Activated CD4-positive, CD25-positive, alpha-beta regulatory T cell treated with anti-CD3 and anti-CD28 coated beads, Interleukin-2, amount 50 U/mL, for 16 hours (primary cell): ENCODE data around the gene UBE2U.
A peak's percentile ranks its signal among the peaks of the same experiment; 100 is the strongest.
"Not testable (repeated sequence)": the region's sequence is repeated elsewhere in the genome, so short reads cannot be mapped to it uniquely, and the experiment has no call there.

Source experiments
- DNase-seq: peaks from one replicate; pipeline ENCODE4 v3.0.0-alpha.2; 2020; ENCODE audit warnings: low read depth, low spot score

UBE2U gene

GRCh38 chr1:64239519-64239918 lies 36.1 kb downstream of the UBE2U start:
- DNase-seq = not testable (repeated sequence)

- no peak for DNase-seq
These were observed 36.8 kb downstream of the UBE2U start for GRCh38 chr1:64240206-64240605.

- no peak for DNase-seq
These were observed 37.6 kb downstream of the UBE2U start for GRCh38 chr1:64241069-64241468.

- DNase-seq = no peak
These were observed 39.7 kb downstream of the UBE2U start for GRCh38 chr1:64242895-64243756.

GRCh38 chr1:64243757-64244080 lies 40.3 kb downstream of the UBE2U start:
- DNase-seq = no peak

- no peak for DNase-seq
These were observed 42.1 kb downstream of the UBE2U start for GRCh38 chr1:64245495-64245894.

- no peak for DNase-seq
These were observed 43.0 kb downstream of the UBE2U start for GRCh38 chr1:64246294-64246917.

GRCh38 chr1:64248065-64248464 lies 44.6 kb downstream of the UBE2U start:
- DNase-seq = no peak

- not testable (repeated sequence) for DNase-seq
These were observed 47.0 kb downstream of the UBE2U start for GRCh38 chr1:64250472-64250871.

GRCh38 chr1:64251971-64252370 lies 48.5 kb downstream of the UBE2U start:
- no peak for DNase-seq

- not testable (repeated sequence) for DNase-seq
These were observed 53.8 kb downstream of the UBE2U start for GRCh38 chr1:64257233-64257632.

- DNase-seq = not testable (repeated sequence)
These were observed 55.0 kb downstream of the UBE2U start for GRCh38 chr1:64258444-64258843.

- no peak for DNase-seq
These were observed 59.9 kb downstream of the UBE2U start for GRCh38 chr1:64263335-64263734.

- DNase-seq = no peak
These were observed 60.4 kb downstream of the UBE2U start for GRCh38 chr1:64263856-64264255.

GRCh38 chr1:64265141-64265540 lies 61.7 kb downstream of the UBE2U start:
- DNase-seq = no peak

- no peak for DNase-seq
These were observed 63.6 kb downstream of the UBE2U start for GRCh38 chr1:64266991-64267390.

GRCh38 chr1:64268653-64269557 lies 65.5 kb downstream of the UBE2U start:
- DNase-seq = peak; percentile 26

- no peak for DNase-seq
These were observed 66.1 kb downstream of the UBE2U start for GRCh38 chr1:64269558-64269884.

- DNase-seq = no peak
These were observed 76.6 kb downstream of the UBE2U start for GRCh38 chr1:64280001-64280400.

GRCh38 chr1:64282351-64282750 lies 78.9 kb downstream of the UBE2U start:
- no peak for DNase-seq

GRCh38 chr1:64287071-64287470 lies 83.6 kb downstream of the UBE2U start:
- DNase-seq = no peak

GRCh38 chr1:64290420-64290819 lies 87.0 kb downstream of the UBE2U start:
- DNase-seq = no peak
